NCI-H345 treated with DMSO at 0.1 percent for 48 hours (cell line): Measurements from ENCODE around the gene PAN2.
"Not testable (repeated sequence)": the region's sequence is repeated elsewhere in the genome, so short reads cannot be mapped to it uniquely, and the experiment has no call there.

Source experiments
- DNase-seq: peaks from one replicate; lab custom pipeline; 2025; ENCODE audit not compliant: unreplicated experiment; lab: John Stamatoyannopoulos, UW

The PAN2 gene

DNA sequence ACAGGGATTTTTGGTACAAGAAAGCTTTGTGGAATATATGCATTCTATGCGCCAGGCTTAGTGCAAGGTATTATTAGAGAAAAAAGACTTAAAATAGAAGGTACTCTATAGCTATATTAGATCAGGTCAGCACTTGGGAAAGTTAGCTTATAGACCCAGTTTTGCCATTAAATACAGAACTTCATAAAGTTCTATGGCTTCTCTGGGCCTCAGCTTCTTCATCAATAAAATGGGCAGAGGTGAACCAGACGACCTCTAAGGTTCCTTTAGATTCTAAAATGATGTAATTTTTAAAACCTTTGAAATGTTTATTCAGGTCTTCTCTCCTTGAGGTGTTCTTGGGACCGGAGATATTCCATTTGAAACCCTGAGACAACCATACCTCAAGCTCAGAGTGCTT is 25.1 kb downstream of the PAN2 start:
- DNase-seq: no peak

GRCh38 chr12:56307221-56307965 is 26.4 kb downstream of the PAN2 start:
- DNase-seq: no peak

DNA sequence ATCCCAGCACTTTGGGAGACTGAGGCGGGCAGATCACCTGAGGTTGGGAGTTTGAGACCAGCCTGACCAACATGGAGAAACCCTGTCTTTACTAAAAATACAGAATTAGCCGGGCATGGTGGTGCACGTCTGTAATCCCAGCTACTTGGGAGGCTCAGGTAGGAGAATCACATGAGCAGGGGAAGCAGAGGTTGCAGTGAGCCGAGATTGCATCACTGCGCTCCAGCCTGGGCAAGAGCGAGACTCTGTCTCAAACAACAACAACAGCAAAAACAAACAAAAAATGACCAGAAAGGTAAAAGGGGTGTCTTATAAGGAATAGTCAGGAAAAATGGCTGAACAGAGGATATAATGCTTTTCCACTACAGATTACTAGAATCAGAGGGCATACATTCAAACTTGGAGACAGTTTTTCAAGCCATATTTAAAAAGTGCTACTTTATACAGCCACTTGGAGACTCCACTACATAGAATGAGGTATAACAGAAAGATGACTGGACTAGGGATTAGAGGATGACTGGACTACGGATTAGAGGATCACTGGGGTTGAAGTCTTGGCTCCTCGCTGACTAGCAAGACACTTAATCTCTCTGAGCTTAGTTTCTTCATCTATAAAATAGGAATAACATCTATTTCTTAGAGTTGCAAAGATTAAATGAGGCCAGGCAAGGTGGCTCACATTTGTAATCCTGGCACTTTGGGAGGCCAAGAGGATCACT is 28.8 kb downstream of the PAN2 start:
- DNase-seq: no peak

- no peak for DNase-seq
Observed at GRCh38 chr12:56304276-56304675, 29.5 kb downstream of the PAN2 start.

DNA sequence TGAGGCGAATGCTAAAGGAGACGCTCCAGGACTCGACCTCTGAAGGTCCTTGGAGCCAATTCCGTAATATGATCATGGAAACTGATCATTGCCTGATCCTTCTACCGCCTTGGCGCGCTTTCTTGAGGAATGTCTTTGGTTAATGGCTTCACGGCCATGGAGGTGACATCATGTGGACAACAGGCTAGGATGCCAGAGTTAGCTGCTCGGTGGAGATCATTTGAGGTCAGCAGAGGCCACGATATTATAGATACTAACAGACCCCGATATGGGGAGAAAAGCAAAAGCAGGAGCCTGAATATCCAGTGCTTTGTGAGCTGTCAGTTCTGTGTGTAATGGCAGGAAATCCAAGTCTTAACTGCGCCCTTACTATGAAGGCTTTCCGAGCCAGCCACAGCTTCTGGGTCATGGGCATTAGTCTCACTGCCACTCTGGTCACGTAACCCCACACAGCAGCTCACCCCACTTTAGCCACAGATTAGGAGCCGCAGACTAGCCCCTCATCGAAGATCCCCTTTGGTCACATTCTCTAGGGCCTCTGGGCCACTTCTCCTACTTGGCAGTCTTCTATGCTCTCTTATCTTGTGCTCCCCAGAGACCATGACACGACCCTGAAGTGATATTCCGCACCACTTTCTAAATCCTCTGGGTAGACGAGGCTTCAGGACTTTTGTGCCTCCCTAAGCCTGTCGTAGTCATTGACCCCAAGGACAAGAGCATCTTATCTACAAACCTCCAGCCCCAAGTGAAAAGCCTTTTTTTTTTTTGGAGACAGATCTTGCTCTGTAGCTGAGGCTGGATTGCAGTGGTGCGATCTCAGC is 32.9 kb downstream of the PAN2 start:
- no peak for DNase-seq

- DNase-seq: peak; percentile 97
Observed at GRCh38 chr12:56299853-56300643, 33.8 kb downstream of the PAN2 start, which contains the start of gene CS. CS (minus strand) TSS chr12:56300330; CDS start chr12:56300201, 129 bp downstream.

DNA sequence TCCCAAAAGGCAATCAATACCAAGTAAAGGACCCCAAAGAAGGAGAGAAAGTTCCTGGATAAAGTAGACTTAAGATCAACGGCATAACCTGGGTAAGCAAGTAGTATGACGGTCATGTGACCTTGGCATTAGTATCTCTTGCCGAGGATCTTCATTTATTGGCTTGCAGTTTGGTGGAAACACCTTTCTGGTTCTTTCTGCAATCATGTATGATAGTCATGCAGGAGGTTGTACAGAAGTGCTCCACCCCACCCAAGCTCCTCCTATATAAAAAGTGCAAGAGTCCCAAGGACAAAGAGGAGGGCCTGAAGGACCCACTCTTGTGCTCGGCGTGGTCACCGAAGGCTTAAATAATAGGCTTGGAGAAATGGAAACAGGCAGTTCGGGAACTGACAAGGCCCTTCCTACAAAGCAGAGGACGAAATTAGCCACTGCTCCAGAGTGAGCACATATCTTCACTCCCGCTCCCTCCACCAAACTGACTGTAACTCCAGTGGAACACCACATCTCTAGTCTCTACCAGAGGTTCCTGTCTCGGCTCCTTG is 34.4 kb downstream of the PAN2 start:
- no peak for DNase-seq

DNA sequence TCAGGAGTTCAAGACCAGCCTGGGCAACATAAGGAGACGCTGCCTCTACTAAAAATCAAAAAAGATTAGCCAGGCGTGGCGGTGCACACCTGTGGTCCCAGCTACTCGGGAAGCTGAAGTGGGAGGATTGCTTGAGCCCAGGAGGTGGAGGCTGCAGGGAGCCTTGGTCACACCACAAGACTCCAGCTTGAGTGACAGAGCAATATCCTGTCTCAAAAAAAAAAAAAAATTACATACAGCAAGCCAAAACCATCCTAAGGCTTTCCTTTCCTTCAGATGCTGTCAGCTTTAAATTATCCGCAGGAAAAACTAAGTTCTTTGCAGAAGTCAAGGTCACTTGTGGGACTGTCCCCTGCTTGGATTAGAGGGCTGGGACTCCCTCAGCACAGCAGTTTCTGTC is 35.0 kb downstream of the PAN2 start:
- no peak for DNase-seq

- DNase-seq: no peak
Observed at GRCh38 chr12:56297400-56297799, 36.4 kb downstream of the PAN2 start.

DNA sequence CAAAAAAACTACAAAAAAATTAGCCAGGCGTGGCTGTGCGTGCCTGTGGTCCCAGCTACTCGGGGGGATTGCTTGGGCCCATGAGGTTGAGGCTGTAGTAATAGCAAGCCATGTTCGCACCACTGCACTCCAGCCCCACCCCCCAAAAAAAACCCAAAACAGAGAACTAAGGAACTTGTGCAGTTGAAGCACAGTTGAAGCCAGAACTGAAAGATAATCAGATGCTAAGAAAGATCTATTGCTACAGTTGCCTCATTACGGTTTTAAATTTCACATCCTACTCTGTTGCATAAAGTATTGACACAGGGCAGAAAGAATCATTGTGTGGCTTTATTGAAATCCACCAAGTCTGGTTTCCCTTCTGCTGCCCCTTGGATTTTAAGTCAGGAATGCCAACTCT is 37.5 kb downstream of the PAN2 start:
- DNase-seq: no peak

DNA sequence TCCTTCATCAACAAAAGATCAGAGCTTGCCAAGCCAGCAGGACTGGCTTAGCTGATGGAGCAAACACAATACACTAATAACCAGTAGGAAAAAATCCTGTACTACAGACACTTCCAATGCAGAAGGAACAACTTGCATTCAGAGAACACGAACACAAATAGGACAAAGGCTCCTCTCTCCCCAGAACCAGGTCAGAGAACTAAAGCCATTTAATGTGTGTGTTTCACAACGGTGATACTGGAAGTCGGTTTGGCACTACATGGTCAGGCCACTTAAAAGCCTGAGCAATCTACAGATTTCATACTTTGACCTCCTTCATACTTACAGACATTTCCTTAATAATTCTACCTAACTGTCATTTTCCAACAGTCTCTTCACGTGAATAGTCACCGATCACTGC is 40.0 kb downstream of the PAN2 start:
- no peak for DNase-seq

- DNase-seq: no peak
Observed at GRCh38 chr12:56288705-56289387, 45.0 kb downstream of the PAN2 start.

GRCh38 chr12:56286044-56286830 is 47.6 kb downstream of the PAN2 start:
- DNase-seq: no peak

DNA sequence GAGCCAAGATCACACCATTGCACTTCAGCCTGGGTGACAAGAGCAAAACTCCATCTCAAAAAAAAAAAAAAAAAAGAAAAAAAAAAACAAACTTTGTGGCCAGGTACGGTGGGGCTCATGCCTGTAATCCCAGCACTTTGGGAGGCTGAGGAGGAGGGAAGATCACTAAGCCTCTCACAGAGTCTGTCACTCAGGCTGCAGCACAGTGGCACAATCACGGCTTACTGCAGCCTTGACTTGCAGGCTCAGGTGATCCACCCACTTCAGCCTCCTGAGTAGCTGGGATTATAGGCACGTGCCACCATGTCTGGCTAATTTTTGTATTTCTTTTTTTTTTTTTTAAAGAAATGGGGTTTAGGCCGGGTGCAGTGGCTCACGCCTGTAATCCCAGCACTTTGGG is 49.5 kb downstream of the PAN2 start:
- not testable (repeated sequence) for DNase-seq

DNA sequence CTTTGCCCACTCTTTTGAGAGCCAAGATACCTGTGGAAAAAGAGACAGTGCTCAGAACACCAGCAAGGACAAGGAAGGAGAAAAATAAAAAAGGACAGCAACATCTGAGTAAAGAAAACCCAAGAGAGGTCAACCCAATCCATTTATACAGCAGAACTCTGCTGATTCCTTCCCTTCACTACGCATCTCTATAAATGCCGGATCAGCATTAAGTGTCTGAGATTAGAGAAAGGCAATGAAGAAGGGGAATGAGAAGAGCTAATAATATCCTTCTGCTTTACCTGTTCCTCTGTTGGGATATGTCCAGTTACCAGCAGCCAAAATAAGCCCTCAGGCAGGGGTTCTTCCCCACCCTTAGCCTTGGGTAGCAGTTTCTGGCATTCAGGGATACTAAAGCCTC is 51.2 kb downstream of the PAN2 start:
- no peak for DNase-seq

GRCh38 chr12:56282030-56282429 is 51.8 kb downstream of the PAN2 start:
- no peak for DNase-seq

DNA sequence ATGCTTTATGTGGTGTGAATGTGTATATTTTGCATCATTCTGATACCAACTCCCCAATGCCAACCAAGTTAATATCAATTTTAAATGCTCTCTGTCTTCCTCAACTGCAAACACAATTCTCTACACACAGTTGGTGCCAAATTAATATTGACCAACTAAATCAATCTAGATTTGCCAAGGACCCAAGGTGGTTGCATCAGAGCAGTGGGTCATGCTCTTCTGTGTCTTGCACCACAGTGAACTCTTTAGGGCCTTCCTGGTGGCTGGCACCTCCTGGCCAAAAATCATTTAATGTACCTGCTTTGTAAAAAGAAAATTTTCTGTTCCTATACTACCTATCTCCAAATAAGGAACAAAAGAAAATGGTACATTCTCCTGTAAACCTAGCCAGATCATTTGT is 53.0 kb downstream of the PAN2 start:
- no peak for DNase-seq

- DNase-seq: no peak
Observed at GRCh38 chr12:56278905-56279304, 54.9 kb downstream of the PAN2 start.

DNA sequence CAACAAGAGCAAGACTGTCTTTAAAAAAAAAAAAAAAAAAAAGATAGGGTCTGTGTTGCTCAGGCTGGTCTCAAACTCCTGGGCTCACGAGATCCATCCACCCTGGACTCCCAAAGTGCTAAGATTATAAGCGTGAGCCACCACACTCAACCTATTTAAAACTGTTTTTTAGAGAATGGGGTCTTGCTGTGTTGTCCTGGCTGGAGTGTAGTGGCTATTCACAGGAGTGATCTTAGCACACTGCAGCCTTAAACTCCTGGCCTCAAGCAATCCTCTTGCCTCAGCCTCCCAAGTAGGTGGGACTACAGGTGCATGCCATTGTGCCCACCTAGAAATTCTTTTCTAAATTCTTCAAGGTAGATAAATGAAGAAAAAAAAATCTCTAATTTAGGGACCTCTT is 59.5 kb downstream of the PAN2 start:
- DNase-seq: no peak
